GM21576 (cell line): ENCODE results near the gene UBXN1.
A peak's percentile ranks its signal among the peaks of the same experiment; 100 is the strongest.

ENCODE experiments used
- ATAC-seq: cut with Tn5 transposase; IDR thresholded peaks from one replicate; pipeline ENCODE4 v1.9.1; 2021; ENCODE audit warnings: mild to moderate bottlenecking, moderate library complexity; ENCODE audit not compliant: unreplicated experiment

UBXN1 gene, protein sequence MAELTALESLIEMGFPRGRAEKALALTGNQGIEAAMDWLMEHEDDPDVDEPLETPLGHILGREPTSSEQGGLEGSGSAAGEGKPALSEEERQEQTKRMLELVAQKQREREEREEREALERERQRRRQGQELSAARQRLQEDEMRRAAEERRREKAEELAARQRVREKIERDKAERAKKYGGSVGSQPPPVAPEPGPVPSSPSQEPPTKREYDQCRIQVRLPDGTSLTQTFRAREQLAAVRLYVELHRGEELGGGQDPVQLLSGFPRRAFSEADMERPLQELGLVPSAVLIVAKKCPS

DNA sequence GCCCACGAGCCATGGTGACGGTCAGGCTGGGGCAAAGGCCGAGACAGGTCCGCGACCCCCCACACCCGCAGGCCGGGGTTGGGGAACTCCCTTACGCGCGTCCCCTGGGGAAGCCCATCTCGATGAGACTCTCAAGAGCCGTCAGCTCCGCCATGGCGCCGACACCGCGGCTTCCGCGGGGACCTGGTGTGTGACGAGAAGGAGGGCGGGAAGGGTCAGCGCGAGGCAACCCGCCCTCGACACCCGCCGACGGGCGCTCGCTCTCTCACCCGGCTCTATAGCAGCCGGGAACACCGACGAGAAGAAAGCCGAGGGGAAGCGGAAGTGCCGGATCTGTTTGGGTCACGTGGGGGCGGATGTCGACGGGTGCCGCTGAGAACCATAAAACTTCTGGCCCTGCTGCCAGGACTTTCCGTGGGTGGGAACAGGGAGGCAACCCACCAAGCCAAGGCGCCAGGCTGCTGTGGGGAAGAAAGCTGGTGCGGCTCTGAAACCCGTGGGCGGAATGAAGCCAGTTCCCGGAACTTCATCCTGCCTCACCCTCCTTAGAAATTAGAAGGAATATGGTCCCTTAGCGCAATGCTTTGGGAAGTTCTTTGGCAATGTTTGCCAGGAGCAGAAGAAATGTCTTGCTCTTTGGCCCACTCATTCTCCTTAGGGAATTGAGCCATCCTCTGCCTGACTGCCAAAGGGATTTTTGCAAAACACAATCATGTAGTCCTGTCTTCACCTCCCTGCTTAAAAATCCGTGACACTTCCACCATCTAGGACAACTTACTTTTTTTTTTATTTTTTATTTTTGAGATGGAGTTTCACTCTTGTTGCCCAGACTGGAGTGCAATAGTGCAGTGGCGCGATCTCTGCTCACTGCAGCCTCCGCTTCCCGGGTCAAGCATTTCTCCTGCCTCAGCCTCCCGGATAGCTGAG is at the start of gene UBXN1:
Gene UBXN1 (minus strand): TSS at position 304 of the 927 bp plus-strand sequence. CDS start 150 bp downstream, at position 154.
- peak; percentile 64 for ATAC-seq

DNA sequence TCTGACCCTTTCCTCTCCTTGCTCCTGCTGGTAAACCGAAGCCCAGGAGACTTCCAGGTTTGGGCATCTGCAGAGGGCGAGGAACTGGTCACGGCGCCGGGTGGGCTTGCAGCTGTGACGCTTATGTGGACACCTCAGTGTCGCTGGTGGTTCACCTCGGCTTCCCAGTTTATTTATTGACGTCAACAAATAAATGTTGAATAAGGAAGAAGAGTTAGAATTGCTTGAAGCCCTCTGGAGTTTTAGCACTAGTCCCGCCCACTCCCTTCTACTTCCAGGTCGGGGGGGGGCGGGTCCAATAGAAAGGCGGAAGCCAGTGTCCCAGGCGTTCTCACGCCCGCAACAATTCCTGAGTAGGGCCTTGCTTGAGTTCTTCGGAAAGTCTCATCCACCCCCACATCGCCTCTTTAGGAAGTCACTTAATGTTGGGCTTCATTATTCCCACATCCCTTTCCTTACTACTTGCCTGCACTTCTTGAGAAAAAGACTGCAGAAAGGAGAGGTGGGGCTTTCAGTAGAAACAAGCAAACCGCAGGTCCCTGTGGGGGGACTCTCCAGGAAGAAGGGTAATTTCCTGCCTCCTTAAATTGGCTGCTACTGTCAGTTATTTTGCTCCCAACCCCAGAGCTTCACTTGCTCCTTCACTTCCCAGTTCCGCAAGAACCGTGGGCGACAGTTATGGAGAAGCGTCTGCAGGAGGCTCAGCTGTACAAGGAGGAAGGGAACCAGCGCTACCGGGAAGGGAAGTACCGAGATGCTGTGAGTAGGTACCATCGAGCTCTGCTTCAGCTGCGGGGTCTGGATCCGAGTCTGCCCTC is 49.5 kb upstream of the UBXN1 start, which contains the start of gene TTC9C:
Gene TTC9C (plus strand): TSS at position 316 of the 818 bp plus-strand sequence. CDS start 363 bp downstream, at position 679.
- ATAC-seq, result peak; percentile 16

DNA sequence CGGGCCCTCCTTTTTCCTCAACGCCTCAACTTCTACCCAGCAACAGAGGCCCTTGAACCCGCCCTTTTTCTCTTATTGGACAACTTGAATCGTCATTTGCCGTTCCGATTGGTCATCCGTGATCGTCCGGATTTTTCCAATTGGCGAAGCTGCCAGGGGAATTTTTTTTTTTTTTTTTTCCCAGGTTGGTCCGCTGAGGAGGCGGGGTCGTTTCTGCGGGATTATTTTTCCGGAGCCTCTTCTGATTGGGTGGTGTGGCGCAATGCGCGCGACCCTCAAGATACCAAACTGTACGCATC is 48.9 kb upstream of the UBXN1 start:
- peak; percentile 54 for ATAC-seq

DNA sequence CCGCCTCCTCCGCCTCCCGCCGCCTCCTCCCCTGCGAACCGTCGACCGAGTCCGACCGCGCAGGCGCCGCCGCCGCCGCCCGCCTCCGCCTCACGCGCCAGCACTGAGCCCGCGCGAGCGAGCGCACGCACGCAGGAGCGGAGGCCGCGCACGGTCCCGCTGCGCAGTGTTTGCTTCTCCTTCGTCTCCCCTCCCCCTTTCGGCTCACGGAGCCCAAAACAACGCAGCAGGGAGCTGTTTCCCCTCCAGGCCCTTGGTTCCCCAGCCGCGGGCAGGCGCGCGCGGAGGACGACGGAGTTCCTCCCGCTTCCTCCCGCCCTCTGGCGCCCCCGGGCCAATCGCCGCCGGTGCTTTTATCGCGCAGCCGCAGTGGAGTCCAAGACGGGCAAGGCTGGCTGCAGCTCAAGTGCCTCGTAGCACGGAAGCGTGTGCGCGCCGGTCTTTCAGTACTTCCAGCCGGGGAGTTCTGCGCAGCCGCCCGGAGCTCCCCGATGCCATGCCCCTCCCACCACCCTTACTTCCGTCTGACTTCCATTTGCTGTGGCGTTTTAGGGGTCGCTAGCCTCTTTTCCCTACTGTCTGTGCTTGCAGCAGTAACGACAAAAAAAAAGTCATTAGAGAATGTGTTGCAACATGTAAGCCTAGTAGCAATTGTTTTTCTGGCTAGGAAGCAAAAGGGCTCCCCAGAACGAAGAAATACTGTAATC is 48.4 kb upstream of the UBXN1 start, which contains the start of gene HNRNPUL2:
Gene HNRNPUL2 (minus strand): TSS at position 293 of the 707 bp plus-strand sequence. CDS start 301 bp downstream, outside the sequence.
- peak; percentile 64 for ATAC-seq

DNA sequence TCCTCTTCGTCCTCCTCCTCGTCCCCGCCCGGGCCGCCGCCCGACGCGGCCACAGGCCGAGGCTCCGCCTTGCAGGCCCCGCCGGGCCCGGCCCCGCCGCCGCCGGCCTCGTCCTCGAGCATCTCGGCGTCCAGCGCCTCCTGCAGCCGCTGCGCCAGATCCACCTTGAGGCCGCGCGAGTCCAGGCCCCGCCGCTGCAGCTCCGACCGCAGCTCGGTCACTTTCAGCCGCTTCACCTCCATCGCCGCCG is 48.0 kb upstream of the UBXN1 start:
- no peak for ATAC-seq

DNA sequence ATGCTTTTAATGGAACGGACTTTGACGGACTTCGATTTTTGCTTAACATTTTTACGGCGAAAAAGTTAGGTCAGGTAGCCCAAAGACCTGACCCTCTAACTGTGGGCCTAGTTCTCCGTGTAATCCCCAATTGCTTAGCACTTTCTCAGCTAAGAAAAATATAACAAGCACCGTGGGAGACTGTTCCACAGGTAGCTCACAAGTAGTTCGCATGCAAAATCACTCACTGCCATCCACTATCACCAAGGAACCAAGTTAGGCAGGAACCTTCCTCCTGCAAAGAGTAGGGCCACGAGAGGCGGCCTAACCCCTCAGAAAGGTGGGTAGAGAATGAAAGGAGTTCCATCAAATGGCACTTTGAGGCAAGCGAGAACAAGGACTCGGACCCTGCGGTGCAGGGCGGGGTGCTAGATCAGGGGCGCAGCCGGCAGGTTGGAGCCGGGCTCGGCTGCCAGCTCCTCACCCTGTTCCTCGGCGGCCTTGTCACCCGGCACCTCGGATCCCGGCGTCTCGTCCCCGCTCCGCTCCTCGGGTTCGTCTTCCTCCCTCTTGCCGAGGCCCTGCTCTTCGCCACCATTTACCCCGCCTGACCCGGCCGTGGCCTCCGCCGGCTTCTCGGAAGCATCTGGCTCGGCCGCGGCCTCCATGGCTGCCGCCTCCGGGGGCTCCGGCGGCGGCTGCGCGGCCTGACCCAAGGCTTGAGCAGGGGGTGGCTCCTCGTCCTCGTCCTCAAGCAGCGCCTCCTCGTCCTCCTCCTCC is 47.5 kb upstream of the UBXN1 start:
- ATAC-seq, result peak; percentile 1

DNA sequence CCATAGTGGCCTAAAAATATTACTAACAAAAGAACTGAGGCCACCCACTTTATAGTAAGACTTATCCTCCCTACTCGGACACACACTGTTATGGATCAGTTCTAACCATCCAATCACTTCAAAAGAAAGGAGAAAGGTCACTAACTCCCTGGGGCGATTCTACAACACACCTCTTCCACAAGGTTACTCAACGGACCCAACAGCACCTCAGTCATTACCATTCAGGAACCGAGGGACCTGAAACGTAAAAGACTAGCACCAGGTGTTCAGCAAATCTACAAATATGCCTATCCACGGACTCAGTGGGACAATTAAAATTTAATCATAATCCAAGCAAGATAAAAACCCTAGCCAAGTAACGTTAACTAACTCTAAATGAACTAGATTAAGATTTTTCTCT is 46.8 kb upstream of the UBXN1 start:
- ATAC-seq, result no peak

DNA sequence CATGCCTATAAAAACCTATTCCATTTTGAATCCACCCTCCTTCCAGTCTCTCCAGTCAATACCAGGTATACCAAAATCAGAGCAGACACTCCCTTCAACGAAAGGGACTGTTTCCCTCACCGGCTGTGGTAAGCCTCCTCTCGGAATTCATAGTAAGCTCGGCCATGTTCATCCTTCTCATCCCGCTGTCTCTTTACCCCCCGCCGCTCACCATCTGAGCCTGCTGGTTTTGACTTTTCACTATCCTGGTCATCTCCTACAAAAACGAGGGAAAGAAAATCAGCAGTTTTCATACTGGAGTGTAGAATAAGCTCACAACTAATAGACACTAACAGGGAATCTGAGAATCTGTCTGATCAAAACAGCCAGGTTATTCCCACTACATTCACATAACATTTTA is 45.3 kb upstream of the UBXN1 start:
- no peak for ATAC-seq

DNA sequence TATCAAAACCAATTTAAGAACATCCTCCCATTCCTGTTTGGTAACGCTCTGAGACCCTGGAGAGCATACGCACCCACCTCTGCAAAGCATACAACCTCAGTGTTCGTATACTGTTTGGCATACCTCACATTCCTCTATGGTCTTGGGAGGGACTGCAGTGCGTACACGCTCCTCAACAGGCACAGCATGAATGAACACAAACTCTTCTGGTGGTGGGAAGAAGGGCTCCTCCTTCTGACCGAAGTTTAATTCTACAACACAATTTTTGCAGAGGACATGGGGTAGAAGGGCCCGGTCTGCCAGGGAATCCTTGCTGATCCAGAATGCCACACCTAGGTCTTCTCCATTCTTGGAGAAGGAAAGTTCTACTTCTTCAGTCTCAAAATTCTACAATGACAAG is 43.1 kb upstream of the UBXN1 start:
- ATAC-seq, result no peak

DNA sequence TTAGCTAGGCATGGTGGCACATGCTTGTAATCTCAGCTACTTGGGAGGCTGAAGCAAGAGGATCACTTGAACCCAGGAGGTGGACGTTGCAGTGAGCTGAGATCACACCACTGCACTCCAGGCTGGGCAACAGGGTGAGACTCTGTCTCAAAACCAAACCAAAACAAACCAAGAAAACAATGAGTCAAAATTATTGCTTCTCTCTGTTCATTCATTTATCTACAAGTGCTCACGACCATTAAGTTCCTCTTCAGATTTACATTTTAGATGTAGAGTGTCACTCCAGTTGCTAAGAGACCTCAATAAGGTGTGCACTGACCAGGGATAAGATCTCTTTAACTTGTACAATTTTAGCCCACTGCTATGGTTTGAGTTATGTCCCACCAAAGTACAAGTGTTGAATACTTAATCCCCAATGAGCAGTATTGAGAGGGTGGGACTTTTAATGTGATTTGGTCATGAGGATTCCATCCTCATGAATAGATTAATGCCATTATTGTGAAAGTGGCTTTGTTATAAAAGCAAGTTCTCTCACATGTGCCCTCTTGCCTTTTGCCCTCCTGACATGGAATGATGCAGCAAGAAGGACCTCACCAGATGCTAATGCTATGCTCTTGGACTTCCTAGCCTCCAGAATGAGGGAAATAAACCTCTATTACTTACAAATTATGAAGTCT is 40.6 kb upstream of the UBXN1 start:
- ATAC-seq, result no peak

DNA sequence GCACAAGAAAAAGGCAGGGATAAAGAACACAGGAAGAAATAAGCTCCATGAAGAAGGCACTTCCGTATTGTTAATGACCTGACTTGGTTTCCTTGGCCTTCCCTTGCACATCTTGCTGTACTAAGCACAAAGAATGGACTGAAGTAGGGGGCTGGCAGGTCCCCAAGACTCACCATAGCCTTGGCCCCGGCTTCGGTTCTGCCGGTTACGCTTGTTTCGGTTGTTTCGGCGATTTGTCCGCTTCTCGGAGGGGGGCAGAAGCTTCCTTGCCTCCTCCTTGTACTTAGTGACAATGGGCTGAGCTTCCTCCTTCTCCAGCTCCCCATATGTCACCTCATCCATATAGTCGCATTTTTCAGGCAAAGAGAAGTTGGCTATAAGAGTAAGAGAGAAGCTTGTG is 37.9 kb upstream of the UBXN1 start:
- no peak for ATAC-seq

DNA sequence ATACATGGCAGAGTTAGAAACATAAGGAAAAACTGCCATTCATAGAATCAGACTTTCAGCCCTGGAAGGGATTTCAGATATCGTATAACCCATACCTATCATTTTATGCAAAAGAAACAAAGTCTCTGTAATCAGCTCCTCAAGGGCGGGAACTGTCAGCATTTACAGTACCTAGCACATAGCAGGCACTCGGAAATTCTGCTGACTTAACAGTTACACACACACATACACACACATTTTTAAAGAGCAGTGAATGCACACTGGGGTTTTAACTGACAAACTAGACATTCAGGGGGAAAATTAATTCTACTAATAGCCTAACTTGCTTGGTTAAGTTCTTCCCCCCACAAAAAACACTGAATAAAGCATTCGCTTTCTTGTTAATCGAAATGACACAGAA is 37.3 kb upstream of the UBXN1 start:
- no peak for ATAC-seq

DNA sequence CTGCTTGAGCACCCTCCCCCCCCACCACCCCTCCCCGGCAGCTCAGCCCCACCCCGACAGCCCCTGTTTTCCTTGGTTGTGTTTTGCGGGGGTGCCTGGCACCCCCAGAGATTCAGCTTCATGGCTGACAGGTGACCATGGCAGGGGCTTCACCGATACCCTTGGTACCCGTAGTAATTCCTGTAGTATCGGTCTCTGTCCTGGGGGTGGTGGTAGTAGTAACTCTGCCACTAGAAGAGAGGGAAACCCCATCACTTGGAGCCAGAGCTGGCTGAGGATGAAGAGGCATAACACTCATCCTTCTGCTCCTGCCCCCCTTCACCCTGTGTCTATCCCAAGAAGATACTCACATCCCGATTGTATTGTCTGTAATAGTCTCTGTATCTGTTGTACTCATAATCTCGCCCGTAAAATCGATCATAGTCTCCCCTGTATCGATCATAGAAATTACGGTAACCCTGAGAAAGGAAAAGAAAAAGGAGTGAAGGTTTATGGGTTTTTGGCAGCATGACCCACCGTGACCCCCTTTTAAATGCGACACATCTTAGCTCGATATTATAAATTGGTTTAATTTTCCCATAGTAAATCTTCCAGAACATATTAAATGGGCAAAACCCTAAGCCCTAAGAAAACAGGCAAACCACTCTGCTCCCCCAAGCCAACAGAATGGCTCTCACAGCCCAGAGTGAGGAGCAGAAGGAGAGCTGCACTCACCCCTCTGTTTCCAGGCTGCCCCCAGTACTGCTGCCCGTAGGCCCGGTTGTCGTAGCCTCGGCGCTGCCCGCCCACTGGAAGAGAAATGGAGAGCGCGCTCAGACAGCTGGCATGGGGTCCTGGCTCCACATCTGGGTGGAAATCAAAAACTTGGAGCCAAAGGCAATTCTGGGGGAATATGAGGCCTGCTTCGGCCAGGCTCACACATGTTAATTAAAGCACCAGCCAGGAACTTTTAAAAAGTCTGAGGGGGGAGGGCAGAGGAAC is 36.6 kb upstream of the UBXN1 start:
- no peak for ATAC-seq

DNA sequence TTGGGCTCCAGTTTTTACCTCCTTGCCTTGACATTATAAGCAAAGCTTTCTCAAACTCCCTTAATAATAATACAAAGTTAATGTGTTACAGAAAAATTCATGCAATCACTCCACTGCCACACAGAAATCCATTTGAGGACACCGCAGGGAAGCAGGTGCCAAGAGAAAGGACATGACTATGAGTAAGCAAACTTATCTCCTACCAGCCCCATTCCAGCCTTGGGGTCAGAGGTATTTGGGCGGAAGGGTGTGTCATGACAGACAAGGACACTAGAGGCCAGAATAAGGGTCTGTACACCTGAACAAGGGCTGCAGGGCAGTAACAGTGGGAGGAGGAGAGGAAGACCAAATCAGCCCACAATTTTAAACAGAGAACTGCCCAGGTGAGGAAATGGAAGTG is 34.5 kb upstream of the UBXN1 start:
- ATAC-seq, result no peak

DNA sequence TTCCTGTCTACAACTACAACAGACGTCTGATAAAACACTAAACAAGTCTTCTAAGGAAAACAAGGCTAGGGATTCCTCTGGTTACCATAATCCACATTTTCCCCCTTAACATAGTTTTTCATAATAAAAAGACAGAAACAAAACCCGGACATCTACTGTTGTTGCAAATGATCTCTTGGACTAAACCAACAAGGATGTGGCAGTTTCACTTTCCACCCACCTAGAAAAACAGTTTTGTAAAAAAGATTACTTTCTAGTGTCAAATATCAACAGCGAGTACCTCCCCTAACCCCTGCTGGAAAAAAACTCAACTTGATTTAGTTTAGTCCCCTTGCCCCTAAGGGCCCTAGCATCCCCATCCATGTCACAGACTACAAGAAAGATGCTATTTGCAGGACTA is 34.0 kb upstream of the UBXN1 start:
- no peak for ATAC-seq

DNA sequence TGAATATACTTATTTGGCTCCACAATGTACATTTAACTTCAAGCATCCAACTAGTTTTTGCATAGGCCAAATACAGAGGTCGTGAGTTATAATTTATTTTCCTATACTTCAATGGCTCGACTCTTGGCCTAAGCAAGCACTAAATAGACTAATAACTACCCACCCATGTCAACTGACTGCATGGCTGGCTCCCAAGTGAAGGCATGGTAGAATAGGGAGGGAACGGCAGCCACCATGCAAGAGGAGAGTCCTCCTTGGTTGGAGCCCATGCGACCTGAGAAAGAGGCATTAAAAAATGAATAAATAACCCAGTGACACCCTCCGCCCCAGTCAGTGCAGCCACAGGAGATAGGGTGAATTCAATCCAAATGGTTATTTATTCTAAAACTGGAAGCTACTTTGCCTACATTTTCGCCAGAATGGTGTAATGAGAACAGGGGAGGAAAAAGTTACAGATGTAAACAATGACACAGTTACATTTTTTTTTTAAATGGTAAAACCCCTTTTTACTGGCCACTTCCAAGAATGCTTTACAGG is 33.5 kb upstream of the UBXN1 start:
- no peak for ATAC-seq

DNA sequence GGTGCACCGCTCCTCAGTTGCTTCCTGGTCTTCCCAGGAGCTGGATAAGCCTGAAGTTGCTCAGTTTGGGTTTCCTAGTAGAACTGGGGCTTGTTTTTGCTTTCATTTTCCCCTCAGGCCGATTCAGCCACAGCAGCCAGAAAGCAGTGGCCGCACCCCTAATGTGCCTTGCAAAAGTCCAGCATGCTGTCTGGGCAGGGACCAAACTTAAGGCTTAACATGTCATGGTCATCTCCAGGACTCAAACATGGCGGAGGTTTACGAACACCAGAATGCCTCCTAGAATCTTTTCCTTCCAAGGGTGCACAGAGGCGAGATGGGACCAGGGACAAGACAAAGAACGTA is 31.1 kb upstream of the UBXN1 start:
- no peak for ATAC-seq
